ENCODE data around the gene TIMM50.
"Not testable (repeated sequence)": the region's sequence is repeated elsewhere in the genome, so short reads cannot be mapped to it uniquely, and the experiment has no call there.

The TIMM50 gene

GRCh38 chr19:39469567-39469966, 11.1 kb upstream of the TIMM50 start:
- no peak for DNase-seq (ENCODE audit: low read depth)

DNA sequence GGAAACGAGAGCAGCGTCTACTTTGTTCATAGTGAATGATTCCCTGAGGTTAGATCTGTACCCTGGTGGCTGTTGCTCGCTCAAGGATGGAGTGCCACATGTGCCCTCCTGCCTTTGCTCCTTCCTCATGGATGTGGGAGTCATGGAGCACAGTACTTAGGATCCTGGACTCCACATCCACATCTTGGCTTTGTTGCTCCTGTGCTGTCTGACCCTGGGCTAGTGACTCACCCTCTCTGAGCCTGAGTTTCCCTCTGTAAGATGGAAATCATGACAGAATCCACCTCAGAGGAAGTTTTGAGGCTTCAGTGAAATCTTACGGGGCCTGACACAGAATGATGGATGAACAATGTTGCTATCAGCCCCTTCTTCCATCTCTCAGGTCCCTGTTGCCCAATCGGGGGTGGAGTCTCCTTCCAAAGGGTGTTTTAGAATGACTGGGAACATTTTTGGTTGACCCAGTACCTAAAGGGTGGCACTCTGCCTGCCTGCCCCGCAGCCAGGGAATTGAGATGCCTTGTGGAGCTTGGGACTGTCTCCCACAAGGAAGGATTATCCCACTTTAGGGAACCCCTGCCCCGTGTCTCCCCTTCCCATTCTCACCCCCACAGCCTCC, 9.8 kb upstream of the TIMM50 start:
- no peak for DNase-seq (ENCODE audit: low read depth)

DNA sequence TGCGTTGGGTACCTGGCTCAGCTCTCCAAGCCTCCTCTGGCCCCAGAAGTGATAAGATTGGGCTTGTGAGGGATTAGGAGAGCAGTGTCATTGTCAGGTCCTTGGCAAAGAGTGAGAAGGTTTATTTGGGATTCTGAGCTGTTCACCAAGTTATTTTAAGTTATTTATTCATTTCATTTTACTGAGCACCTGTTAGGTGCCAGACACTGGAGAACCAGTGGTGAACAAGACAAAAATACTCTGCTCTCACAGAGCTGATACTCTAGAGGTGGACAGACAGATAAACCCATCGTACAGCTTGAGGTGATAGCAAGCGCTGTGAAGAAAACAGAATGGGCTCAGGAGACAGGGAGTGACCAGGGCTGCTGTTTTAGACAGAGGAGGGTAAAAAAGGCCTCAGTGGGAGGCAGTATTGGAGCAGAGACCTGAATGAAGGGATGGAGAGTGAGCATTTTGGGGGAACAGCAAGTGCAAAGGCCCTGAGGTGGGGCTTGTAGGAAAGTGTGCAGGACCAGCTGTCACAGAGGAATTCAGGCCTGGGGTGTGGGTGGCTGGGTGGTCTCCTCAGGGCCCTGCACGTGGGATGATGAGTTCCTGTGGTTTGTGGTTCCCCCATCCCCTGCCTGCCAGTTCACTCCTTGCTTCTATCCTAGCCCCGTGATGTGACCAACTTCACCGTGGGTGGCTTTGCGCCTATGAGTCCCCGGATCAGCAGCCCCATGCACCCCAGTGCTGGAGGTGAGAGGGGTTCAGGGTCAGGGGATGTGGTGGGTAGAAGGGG, 8.7 kb upstream of the TIMM50 start:
- no peak for DNase-seq (ENCODE audit: low read depth)

GRCh38 chr19:39472746-39473442, 7.7 kb upstream of the TIMM50 start:
- no peak for DNase-seq (ENCODE audit: low read depth)

DNA sequence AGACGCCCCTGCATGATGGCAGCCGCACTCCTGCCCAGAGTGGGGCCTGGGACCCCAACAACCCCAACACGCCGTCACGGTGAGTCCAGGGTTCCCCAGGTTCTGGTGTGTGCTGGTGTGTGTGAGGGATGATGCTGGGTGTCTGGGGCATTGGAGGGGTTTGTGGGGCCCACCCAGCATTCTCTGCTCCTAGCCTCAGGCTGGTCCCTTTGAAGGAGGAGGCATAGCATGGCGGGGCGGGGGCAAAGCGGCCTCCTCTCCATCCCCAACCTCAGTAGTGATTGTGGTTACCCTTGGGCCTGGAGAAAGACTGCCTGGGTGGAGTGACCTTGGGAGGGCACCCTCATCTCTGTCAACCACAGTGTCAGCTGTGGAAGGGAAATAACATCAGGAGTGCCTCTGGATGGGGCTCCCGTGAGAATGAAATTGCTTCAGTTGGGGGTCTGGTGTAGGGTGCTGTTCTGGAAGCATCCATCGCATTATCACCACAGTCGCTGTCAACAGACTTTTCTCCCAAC, 7.1 kb upstream of the TIMM50 start:
- DNase-seq (ENCODE audit: low read depth): no peak

DNA sequence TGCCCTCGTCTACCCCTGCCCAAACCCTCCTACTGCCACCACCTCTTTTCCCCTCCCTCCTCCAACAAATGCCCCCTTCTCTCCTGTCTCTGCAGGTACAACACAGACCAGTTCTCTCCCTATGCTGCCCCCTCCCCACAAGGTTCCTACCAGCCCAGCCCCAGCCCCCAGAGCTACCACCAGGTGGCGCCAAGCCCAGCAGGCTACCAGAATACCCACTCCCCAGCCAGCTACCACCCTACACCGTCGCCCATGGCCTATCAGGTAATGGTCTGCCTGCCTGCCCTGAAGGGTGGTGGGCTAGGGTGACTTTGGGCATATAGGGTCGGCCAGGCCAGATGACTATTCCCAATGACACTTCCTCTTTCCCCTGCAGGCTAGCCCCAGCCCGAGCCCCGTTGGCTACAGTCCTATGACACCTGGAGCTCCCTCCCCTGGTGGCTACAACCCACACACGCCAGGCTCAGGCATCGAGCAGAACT, 6.5 kb upstream of the TIMM50 start:
- DNase-seq (ENCODE audit: low read depth): peak; percentile 60

DNA sequence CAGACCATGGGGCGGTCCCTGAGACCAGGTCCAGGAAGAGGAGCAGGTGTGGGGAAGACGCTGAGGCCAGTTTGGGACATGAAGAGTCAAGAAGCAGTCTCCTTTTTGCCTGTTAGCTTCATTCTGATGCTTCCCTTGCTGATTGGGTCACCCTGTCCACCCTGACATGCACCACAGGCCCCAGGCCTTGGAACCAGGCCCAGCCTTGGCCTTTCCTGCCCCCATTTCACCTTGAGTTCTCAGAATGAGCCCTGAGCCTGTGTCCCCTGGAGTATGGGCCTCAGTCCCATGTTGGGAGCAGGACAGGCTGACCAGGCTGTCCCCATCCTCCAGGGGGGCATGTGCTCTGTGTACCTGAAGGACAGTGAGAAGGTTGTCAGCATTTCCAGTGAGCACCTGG, 4.9 kb upstream of the TIMM50 start:
- no peak for DNase-seq (ENCODE audit: low read depth)

- not testable (repeated sequence) for DNase-seq (ENCODE audit: low read depth)
Observed at GRCh38 chr19:39479319-39479801, 1.3 kb upstream of the TIMM50 start.

- DNase-seq (ENCODE audit: low read depth): no peak
Observed at GRCh38 chr19:39479916-39480315, 722 bp upstream of the TIMM50 start.

DNA sequence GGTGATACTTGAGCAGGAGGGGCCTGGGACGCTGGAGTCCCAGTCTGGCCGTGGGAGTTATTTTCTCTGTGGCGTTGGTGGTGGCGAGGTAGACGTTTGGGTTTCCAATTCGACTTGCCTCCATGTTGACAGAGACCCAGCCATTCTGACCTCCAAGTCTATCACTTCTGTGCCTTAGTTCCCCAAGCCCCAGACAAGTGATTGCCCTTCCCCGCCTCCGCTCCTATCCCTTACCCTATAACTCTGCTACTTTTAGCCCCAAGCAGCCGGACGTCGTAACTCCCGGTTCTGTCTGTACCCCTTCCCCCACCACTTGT, 549 bp downstream of the TIMM50 start:
- DNase-seq (ENCODE audit: low read depth): no peak

DNA sequence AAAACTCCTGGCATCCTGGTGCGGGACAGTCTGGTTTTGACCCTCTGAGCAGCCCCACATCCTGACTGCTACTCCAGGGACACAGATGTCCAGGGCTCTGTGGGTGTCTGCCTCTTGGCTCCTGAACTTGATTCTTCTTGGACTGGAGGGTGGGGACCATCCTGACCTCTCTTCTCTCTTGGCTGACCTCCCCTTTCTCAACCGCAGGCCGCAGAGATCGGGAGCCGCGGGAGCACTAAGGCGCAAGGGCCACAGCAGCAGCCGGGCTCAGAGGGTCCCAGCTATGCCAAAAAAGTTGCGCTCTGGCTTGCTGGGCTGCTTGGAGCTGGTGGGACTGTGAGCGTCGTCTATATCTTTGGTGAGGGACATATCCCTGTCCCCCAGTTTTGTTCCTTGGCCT, 1.0 kb downstream of the TIMM50 start:
- DNase-seq (ENCODE audit: low read depth): no peak

- DNase-seq (ENCODE audit: low read depth): no peak
Observed at GRCh38 chr19:39483141-39483540, 2.5 kb downstream of the TIMM50 start.

GRCh38 chr19:39489756-39490155, 9.1 kb downstream of the TIMM50 start:
- DNase-seq (ENCODE audit: low read depth): no peak

- DNase-seq (ENCODE audit: low read depth): no peak
Observed at GRCh38 chr19:39492225-39492624, 11.6 kb downstream of the TIMM50 start.

- no peak for DNase-seq (ENCODE audit: low read depth)
Observed at GRCh38 chr19:39492788-39493187, 12.2 kb downstream of the TIMM50 start.

GRCh38 chr19:39494661-39495060, 14.0 kb downstream of the TIMM50 start:
- no peak for DNase-seq (ENCODE audit: low read depth)

GRCh38 chr19:39496063-39496462, 15.4 kb downstream of the TIMM50 start:
- no peak for DNase-seq (ENCODE audit: low read depth)

GRCh38 chr19:39497701-39497995, 17.0 kb downstream of the TIMM50 start:
- DNase-seq (ENCODE audit: low read depth): no peak

DNA sequence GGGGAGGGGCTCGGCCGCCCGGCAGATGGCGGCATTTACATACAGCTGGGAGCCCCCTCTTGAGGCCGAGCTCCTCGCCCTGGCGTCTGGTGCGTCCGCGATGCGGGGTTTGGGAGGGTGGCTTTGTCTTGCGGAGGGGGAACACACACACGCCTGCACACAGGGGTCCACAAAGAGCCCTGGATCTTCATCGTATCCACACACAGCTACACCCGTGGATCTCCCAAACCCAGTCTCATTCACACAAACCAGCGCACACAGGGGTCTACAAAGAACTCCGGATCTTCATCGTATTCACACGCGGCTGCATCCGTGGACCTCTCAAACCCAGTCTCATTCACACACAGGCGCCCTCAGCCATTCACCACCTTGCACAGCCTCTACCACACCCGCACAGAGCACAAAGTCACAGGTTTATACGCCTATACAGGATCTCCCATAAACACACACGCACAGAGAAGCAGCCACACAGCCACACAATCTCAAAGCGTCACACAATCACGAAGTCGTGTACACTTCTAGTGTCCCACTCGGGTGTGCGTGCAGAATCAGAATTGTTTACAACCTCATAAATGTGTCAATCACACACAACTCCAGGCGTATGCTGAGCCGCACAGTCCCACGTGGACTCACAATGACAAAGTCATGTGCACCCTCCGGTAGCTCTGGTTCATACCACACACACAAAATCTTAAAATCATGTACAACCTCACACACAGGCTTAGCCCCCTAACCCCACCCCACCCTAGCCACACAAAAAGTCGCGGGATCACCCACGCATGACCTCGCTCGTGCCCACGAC, 17.6 kb downstream of the TIMM50 start:
- DNase-seq (ENCODE audit: low read depth): no peak

GRCh38 chr19:39498798-39499642, 18.4 kb downstream of the TIMM50 start, which contains the start of gene DLL3:
TSS of gene DLL3 (plus strand) at chr19:39498947. CDS start at chr19:39498975, 28 bp downstream.
- DNase-seq (ENCODE audit: low read depth): no peak

DNA sequence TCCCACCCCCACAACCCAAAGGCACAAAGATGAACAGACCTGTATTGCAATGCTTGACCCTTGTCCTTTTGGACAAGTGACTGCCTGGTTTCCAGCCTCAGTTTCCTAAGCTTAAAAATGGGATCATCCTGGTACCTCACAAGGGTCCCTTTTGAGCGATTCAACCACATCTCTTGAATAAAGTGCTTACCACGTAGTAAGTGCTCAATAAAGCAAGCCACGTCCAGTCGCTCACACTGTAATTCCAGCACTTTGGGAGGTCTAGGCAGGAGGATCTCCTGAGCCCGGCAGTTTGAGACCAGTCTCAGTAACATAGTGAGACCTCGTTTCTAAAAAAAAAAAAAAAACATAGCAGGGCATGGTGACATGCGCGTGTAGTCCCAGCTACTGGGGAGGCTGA, 19.3 kb downstream of the TIMM50 start:
- DNase-seq (ENCODE audit: low read depth): no peak
